ENCODE measurements around the gene PLA2G15. TPM values are rescaled to one million over a fixed set of nuclear protein-coding genes. Genes with fewer than 3 reads are reported as not detected.

The PLA2G15 gene
- polyA plus RNA-seq, 1 of the 3 experiments (the other 2 are of a cell fraction): 23.9 TPM

DNA sequence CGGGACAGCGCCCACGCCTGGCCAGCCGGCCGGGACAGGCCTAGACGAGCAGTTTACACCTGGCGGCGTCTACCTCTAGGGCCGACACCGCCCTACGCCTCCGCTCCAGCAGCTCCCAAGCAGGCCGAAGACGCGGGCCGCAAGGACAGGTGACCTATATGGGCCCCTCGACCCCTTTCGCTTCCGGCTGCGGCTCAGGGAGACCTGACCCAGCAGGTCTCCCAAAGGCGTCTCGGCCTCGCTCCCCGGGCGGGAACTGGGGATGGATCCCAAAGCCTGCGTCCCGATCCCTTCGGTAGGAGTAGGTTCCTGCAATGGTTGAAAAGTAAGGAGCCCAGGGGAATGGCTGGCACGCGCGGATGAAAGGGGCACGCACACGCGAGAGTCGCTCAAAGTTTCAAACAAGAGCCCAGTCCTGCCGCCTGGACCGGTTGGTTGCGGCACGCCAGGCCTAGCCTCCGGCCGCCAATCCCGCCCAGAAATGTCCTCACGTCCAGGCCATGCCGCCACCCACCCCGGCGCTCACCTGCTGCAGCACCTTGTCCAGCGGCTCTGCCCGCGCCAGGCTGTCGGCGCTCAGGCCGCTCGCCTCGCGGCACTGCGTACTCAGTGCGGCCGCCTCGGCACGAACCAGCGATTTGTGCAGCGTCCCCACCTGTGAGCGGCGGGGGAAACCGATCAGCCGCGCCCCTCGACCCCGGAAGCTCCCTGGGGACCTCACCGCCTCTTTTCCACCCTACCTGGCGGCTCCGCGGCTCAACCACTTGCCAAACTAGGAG lies 9.9 kb upstream of the PLA2G15 start:
- peaks cover 0 to 3% of the 10 kb centered on the region in 2 experiments for H3K36me3 ChIP-seq (replicated peaks in 1 of 2; ENCODE audit: control insufficient read depth in 1 of 2, insufficient read depth in 2 of 2, low read length in 1 of 2)
- 98% methylated on average over 72 of the region's 73 CpGs for WGBS (ENCODE audit: low lambda C conversion rate)
- H3K27ac ChIP-seq (ENCODE audit: low read depth in 2 of 2, low read length in 1 of 2): no peak overlapping the region
- no peaks in the 10 kb centered on the region for H3K9me3 ChIP-seq
- H4K20me1 ChIP-seq (ENCODE audit: insufficient read depth): no peaks in the 10 kb centered on the region
- peaks cover 3% of the 10 kb centered on the region for H3F3A ChIP-seq (replicated peaks; ENCODE audit: insufficient read depth)
- no peak for TF ChIP-seq RCOR1 (IDR thresholded peaks at IDR 0.05; ENCODE audit: low read length)
- TF ChIP-seq, protein P1, sequence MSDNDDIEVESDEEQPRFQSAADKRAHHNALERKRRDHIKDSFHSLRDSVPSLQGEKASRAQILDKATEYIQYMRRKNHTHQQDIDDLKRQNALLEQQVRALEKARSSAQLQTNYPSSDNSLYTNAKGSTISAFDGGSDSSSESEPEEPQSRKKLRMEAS (IDR thresholded peaks at IDR 0.05; ENCODE audit: low read depth): no peak
- TF ChIP-seq FOSL2 (IDR thresholded peaks at IDR 0.05; ENCODE audit: borderline replicate concordance, low read depth): no peak
- no peak for TF ChIP-seq TAF1 (IDR thresholded peaks at IDR 0.05; ENCODE audit: borderline replicate concordance, low read depth, low read length)
- no peak for TF ChIP-seq ELF1 (IDR thresholded peaks at IDR 0.05)
- TF ChIP-seq RXRA (IDR thresholded peaks at IDR 0.05; ENCODE audit: borderline replicate concordance, low read depth): no peak
- no peak for TF ChIP-seq EP300 (IDR thresholded peaks at IDR 0.05; ENCODE audit: borderline replicate concordance in 1 of 2, low read depth in 1 of 2, low read length in 1 of 2)
- no peak for TF ChIP-seq RFX5 (IDR thresholded peaks at IDR 0.05; ENCODE audit: low read length)
- TF ChIP-seq, protein P2, sequence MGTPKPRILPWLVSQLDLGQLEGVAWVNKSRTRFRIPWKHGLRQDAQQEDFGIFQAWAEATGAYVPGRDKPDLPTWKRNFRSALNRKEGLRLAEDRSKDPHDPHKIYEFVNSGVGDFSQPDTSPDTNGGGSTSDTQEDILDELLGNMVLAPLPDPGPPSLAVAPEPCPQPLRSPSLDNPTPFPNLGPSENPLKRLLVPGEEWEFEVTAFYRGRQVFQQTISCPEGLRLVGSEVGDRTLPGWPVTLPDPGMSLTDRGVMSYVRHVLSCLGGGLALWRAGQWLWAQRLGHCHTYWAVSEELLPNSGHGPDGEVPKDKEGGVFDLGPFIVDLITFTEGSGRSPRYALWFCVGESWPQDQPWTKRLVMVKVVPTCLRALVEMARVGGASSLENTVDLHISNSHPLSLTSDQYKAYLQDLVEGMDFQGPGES (IDR thresholded peaks at IDR 0.05; ENCODE audit: low read depth, low read length): no peak
- TF ChIP-seq TCF12 (IDR thresholded peaks at IDR 0.05): no peak
- TF ChIP-seq, protein P3, sequence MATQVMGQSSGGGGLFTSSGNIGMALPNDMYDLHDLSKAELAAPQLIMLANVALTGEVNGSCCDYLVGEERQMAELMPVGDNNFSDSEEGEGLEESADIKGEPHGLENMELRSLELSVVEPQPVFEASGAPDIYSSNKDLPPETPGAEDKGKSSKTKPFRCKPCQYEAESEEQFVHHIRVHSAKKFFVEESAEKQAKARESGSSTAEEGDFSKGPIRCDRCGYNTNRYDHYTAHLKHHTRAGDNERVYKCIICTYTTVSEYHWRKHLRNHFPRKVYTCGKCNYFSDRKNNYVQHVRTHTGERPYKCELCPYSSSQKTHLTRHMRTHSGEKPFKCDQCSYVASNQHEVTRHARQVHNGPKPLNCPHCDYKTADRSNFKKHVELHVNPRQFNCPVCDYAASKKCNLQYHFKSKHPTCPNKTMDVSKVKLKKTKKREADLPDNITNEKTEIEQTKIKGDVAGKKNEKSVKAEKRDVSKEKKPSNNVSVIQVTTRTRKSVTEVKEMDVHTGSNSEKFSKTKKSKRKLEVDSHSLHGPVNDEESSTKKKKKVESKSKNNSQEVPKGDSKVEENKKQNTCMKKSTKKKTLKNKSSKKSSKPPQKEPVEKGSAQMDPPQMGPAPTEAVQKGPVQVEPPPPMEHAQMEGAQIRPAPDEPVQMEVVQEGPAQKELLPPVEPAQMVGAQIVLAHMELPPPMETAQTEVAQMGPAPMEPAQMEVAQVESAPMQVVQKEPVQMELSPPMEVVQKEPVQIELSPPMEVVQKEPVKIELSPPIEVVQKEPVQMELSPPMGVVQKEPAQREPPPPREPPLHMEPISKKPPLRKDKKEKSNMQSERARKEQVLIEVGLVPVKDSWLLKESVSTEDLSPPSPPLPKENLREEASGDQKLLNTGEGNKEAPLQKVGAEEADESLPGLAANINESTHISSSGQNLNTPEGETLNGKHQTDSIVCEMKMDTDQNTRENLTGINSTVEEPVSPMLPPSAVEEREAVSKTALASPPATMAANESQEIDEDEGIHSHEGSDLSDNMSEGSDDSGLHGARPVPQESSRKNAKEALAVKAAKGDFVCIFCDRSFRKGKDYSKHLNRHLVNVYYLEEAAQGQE (IDR thresholded peaks at IDR 0.05; ENCODE audit: low read depth, low read length): no peak
- TF ChIP-seq, protein P4, sequence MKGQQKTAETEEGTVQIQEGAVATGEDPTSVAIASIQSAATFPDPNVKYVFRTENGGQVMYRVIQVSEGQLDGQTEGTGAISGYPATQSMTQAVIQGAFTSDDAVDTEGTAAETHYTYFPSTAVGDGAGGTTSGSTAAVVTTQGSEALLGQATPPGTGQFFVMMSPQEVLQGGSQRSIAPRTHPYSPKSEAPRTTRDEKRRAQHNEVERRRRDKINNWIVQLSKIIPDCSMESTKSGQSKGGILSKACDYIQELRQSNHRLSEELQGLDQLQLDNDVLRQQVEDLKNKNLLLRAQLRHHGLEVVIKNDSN (IDR thresholded peaks at IDR 0.05; ENCODE audit: borderline replicate concordance, low read depth): no peak
- TF ChIP-seq, protein P5, sequence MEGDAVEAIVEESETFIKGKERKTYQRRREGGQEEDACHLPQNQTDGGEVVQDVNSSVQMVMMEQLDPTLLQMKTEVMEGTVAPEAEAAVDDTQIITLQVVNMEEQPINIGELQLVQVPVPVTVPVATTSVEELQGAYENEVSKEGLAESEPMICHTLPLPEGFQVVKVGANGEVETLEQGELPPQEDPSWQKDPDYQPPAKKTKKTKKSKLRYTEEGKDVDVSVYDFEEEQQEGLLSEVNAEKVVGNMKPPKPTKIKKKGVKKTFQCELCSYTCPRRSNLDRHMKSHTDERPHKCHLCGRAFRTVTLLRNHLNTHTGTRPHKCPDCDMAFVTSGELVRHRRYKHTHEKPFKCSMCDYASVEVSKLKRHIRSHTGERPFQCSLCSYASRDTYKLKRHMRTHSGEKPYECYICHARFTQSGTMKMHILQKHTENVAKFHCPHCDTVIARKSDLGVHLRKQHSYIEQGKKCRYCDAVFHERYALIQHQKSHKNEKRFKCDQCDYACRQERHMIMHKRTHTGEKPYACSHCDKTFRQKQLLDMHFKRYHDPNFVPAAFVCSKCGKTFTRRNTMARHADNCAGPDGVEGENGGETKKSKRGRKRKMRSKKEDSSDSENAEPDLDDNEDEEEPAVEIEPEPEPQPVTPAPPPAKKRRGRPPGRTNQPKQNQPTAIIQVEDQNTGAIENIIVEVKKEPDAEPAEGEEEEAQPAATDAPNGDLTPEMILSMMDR (IDR thresholded peaks at IDR 0.05): no peak
- TF ChIP-seq, protein P6, sequence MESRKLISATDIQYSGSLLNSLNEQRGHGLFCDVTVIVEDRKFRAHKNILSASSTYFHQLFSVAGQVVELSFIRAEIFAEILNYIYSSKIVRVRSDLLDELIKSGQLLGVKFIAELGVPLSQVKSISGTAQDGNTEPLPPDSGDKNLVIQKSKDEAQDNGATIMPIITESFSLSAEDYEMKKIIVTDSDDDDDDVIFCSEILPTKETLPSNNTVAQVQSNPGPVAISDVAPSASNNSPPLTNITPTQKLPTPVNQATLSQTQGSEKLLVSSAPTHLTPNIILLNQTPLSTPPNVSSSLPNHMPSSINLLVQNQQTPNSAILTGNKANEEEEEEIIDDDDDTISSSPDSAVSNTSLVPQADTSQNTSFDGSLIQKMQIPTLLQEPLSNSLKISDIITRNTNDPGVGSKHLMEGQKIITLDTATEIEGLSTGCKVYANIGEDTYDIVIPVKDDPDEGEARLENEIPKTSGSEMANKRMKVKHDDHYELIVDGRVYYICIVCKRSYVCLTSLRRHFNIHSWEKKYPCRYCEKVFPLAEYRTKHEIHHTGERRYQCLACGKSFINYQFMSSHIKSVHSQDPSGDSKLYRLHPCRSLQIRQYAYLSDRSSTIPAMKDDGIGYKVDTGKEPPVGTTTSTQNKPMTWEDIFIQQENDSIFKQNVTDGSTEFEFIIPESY (IDR thresholded peaks at IDR 0.05; ENCODE audit: borderline replicate concordance, low read depth): no peak
- TF ChIP-seq SMC3 (IDR thresholded peaks at IDR 0.05; ENCODE audit: low read depth, low read length): no peak
- no peak for TF ChIP-seq SIN3A (IDR thresholded peaks at IDR 0.05; ENCODE audit: borderline replicate concordance, low read depth, low read length)
- TF ChIP-seq TEAD4 (IDR thresholded peaks at IDR 0.05; ENCODE audit: borderline replicate concordance, insufficient read depth): no peak
- no peak for TF ChIP-seq MXI1 (IDR thresholded peaks at IDR 0.05; ENCODE audit: low read depth, low read length)
- no peak for TF ChIP-seq CHD2 (IDR thresholded peaks at IDR 0.05; ENCODE audit: low read length, partially characterized antibody)
- no peaks in the 10 kb centered on the region for H3K79me2 ChIP-seq (ENCODE audit: insufficient read depth)
- H3K9ac ChIP-seq: no peak overlapping the region
- DNase-seq: no peak
- no peak overlapping the region for H3K4me3 ChIP-seq (ENCODE audit: low read depth in 2 of 2, low read length in 1 of 2)
- ChIA-PET POLR2A (no interaction called here), CTCF (interaction anchor here (0.8 kb wide), 1 partner anchor 136 kb away, joined by 3 read pairs; no protein-coding TSS in a partner anchor)
- no peaks in the 10 kb centered on the region for H3K9me2 ChIP-seq
- no peaks in the 10 kb centered on the region for H3K27me3 ChIP-seq (ENCODE audit: insufficient read depth)
- no peak overlapping the region for H2AFZ ChIP-seq (ENCODE audit: low read depth)
- peaks cover 0 to 8% of the 10 kb centered on the region in 2 experiments; a peak in 1 of 4 replicates for H3K4me1 ChIP-seq (ENCODE audit: control insufficient read depth in 1 of 2, insufficient read depth in 2 of 2, low read depth in 1 of 2, low read length in 1 of 2)
- no peak overlapping the region for H3K4me2 ChIP-seq
